Measurements from ENCODE around the gene SAP30BP.

The SAP30BP gene

GRCh38 chr17:75722542-75723095 is 55.5 kb downstream of the SAP30BP start:
- DNase-seq: no peak

GRCh38 chr17:75723171-75723930 is 56.2 kb downstream of the SAP30BP start:
- DNase-seq: no peak

GRCh38 chr17:75724016-75725003 is 57.2 kb downstream of the SAP30BP start:
- DNase-seq: no peak

DNA sequence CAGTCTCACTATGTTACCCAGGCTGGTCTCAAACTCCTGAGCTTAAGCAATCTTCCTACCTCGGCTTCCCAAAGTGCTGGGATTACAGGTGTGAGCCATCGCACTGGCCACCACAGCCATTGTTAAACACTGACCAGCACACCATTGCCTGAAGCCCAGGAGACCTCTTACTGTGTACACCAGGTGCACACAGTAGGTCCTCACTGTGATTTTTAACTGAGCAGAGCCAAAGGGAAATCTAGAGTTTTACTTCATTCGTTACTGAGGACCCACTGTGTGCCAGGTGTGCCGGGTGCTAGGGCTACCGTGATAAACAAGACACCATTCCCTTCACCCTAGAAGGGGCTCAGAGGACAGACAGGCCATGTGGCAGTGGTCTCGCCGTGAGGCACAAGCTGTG is 58.4 kb downstream of the SAP30BP start:
- DNase-seq: no peak

- no peak for DNase-seq
These were observed 60.3 kb downstream of the SAP30BP start for GRCh38 chr17:75727391-75727790.

GRCh38 chr17:75729351-75729750 is 62.2 kb downstream of the SAP30BP start:
- no peak for DNase-seq

DNA sequence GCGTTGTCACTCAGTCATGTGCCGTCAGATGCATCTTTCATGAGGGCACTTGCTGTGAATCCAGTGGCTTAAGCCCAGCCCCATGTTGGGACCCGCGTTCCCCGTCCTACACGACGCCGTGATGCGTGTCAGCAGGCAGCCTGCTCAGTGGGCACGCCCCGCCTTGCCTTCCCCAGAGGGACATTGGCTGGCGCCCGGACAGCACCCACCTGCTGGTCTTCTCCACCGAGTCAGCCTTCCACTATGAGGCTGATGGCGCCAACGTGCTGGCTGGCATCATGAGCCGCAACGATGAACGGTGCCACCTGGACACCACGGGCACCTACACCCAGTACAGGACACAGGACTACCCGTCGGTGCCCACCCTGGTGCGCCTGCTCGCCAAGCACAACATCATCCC is 62.9 kb downstream of the SAP30BP start:
- no peak for DNase-seq

- DNase-seq: no peak
These were observed 64.1 kb downstream of the SAP30BP start for GRCh38 chr17:75731086-75731715.

GRCh38 chr17:75731716-75732498 is 64.8 kb downstream of the SAP30BP start:
- DNase-seq: no peak

DNA sequence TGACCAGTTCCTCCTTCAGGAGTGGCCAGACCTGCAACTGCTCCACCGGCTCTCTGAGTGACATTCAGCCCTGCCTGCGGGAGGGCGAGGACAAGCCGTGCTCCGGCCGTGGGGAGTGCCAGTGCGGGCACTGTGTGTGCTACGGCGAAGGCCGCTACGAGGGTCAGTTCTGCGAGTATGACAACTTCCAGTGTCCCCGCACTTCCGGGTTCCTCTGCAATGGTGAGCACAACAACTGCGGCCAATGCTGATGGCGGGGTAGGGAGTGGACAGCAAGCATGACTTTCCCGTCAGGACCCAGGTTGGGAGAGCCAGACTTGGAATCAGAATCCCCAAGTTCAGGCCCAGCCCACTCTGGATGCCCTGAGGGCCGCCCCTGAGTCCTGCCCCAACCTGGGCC is 66.3 kb downstream of the SAP30BP start:
- DNase-seq: no peak

DNA sequence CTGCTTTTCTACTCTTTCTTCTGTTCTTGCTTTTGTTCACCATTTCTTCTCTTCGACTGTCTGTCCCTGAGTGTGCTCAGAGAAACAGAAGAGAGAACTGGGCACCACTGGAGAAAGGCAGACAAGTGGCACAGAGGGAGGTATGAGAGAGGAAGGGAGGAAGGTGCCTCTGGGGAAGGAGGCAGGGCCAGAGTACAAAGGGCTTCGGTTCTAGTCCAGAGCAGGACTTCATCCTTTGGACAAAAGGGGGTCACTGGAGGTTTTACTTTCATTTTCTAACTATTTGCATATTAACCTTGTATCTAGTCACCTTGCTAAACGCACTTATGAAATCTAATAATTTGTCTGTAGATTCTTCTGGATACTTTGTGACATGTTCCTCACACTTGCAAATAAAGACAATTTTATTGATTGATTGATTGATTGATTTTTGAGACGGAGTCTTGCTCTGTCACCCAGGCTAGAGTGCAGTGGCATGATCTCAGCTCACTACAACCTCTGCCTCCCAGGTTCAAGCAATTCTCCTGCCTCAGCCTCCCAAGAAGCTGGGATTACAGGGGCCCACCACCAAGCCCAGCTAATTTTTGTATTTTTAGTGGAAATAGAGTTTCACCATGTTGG is 67.6 kb downstream of the SAP30BP start:
- DNase-seq: no peak

GRCh38 chr17:75736173-75736835 is 69.2 kb downstream of the SAP30BP start:
- DNase-seq: no peak

- DNase-seq: no peak
These were observed 70.2 kb downstream of the SAP30BP start for GRCh38 chr17:75737133-75737962.

GRCh38 chr17:75738218-75738802 is 71.2 kb downstream of the SAP30BP start:
- no peak for DNase-seq

GRCh38 chr17:75739174-75739573 is 72.0 kb downstream of the SAP30BP start:
- DNase-seq: no peak

DNA sequence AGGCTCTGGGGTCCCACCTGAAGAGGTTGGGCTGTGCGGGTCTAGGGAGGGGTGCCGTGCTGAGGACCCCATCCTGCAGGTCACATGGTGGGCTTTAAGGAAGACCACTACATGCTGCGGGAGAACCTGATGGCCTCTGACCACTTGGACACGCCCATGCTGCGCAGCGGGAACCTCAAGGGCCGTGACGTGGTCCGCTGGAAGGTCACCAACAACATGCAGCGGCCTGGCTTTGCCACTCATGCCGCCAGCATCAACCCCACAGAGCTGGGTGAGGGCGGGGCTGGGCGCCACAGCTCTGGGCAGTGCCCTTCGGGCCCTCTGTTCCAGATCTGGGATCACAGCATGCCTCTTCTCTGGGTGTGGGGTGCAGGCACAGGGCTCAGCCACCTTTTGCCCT is 72.7 kb downstream of the SAP30BP start:
- DNase-seq: no peak

DNA sequence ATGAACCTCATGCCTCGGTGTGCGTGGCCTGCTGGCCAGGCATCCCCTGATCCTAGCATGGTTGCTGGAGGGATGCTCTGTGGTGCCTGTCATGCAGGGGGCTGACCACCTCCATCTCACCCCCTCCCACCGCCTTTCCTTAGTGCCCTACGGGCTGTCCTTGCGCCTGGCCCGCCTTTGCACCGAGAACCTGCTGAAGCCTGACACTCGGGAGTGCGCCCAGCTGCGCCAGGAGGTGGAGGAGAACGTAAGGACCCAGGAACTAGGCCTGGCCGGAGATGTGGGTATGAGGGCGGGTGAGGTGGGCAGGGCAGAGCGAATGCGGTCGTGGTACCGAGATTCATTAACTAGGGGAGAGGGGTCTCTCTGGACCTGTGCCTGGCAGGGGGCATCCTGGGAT is 73.1 kb downstream of the SAP30BP start:
- DNase-seq: no peak

- DNase-seq: no peak
These were observed 73.5 kb downstream of the SAP30BP start for GRCh38 chr17:75740631-75741077.

DNA sequence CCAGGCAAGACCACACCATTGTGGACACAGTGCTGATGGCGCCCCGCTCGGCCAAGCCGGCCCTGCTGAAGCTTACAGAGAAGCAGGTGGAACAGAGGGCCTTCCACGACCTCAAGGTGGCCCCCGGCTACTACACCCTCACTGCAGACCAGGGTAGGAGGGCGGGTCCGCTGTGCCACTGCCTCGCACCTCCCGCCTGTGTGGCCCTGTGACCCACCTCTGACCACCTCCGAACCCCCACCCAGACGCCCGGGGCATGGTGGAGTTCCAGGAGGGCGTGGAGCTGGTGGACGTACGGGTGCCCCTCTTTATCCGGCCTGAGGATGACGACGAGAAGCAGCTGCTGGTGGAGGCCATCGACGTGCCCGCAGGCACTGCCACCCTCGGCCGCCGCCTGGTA is 75.2 kb downstream of the SAP30BP start:
- no peak for DNase-seq
